GM12878 (cell line): ENCODE measurements around the gene XRCC6. TPM values are rescaled to one million over a fixed set of nuclear protein-coding genes. Genes with fewer than 3 reads are reported as not detected.

Source experiments
- DPF2 ChIP-seq: fragments of 450-650 bp; IDR thresholded peaks from 2 replicates; pipeline ENCODE4 v1.6.1; 2017; ENCODE audit warnings: mild to moderate bottlenecking
- IRF5 ChIP-seq: fragments of 450-650 bp; IDR thresholded peaks from 2 replicates; pipeline ENCODE4 v1.6.1; 2017; ENCODE audit warnings: borderline replicate concordance
- LARP7 ChIP-seq: fragments of 450-650 bp; IDR thresholded peaks from 2 replicates; pipeline ENCODE4 v1.6.1; 2017; ENCODE audit warnings: mild to moderate bottlenecking
- MLLT1 ChIP-seq: fragments of 450-650 bp; IDR thresholded peaks from 2 replicates; pipeline ENCODE4 v1.6.1; 2016; ENCODE audit warnings: mild to moderate bottlenecking
- MTA2 ChIP-seq: fragments of 450-650 bp; IDR thresholded peaks from 2 replicates; pipeline ENCODE4 v1.6.1; 2016; ENCODE audit warnings: low read depth, mild to moderate bottlenecking, moderate library complexity
- NBN ChIP-seq: fragments of 450-650 bp; IDR thresholded peaks from 2 replicates; pipeline ENCODE4 v1.6.1; 2016
- NFIC ChIP-seq: IDR thresholded peaks from 2 replicates; pipeline ENCODE4 v1.6.1; 2012; ENCODE audit warnings: low read depth, mild to moderate bottlenecking, inconsistent platforms, low read length, moderate library complexity
- NR2C2 ChIP-seq: IDR thresholded peaks from 2 replicates; pipeline ENCODE4 v1.6.1; 2011; ENCODE audit warnings: borderline replicate concordance, low read depth; ENCODE audit not compliant: control insufficient read depth, insufficient read length
- PAX8 ChIP-seq: fragments of 450-650 bp; IDR thresholded peaks from 2 replicates; pipeline ENCODE4 v1.6.1; 2017; ENCODE audit warnings: mild to moderate bottlenecking, moderate library complexity
- POLR2AphosphoS2 ChIP-seq: IDR thresholded peaks from 2 replicates; pipeline ENCODE4 v1.6.1; 2011; ENCODE audit warnings: low read depth, mild to moderate bottlenecking, low read length, improper control_type of control experiment, moderate library complexity
- POLR2AphosphoS5 ChIP-seq: IDR thresholded peaks from 2 replicates; pipeline ENCODE4 v1.6.1; 2011; ENCODE audit warnings: mild to moderate bottlenecking, low read length, inconsistent platforms
- RAD51 ChIP-seq: fragments of 450-650 bp; IDR thresholded peaks from 2 replicates; pipeline ENCODE4 v1.6.1; 2016; ENCODE audit warnings: moderate library complexity, mild to moderate bottlenecking, inconsistent platforms
- SIX5 ChIP-seq: IDR thresholded peaks from 2 replicates; pipeline ENCODE4 v1.6.1; 2011; ENCODE audit warnings: mild to moderate bottlenecking, low read depth, low read length, moderate library complexity; ENCODE audit not compliant: severe bottlenecking
- SREBF1 ChIP-seq: IDR thresholded peaks from 2 replicates; pipeline ENCODE4 v1.6.1; 2012; ENCODE audit warnings: mild to moderate bottlenecking, low read length
- STAT1 ChIP-seq: fragments of 450-650 bp; conservative IDR thresholded peaks from 2 replicates; pipeline ENCODE4 v1.6.1; 2014; ENCODE audit warnings: antibody characterized with exemption, mild to moderate bottlenecking
- YBX1 ChIP-seq: fragments of 450-650 bp; IDR thresholded peaks from 2 replicates; pipeline ENCODE4 v1.6.1; 2016; ENCODE audit warnings: antibody characterized with exemption
- ZBTB40 ChIP-seq: fragments of 450-650 bp; IDR thresholded peaks from 2 replicates; pipeline ENCODE4 v1.6.1; 2016; ENCODE audit warnings: mild to moderate bottlenecking, moderate library complexity, borderline replicate concordance
- ZNF207 ChIP-seq: fragments of 450-650 bp; IDR thresholded peaks from 2 replicates; pipeline ENCODE4 v1.6.1; 2014; ENCODE audit warnings: antibody characterized with exemption, mild to moderate bottlenecking, borderline replicate concordance
- polyA plus RNA-seq, 11 experiments: library from polyadenylated mRNA; depleted of rRNA in 4 of 11; unstranded in 6 of 11; stranded (reverse) in 5 of 11; fragments of >200 nt; fragmentation: Nextera tagmentation in 4 of 11; fragmentation: Illumina TruSeq in 1 of 11; extraction: Ambion mirVana in 4 of 11; extraction: Trizol in 1 of 11; gene quantifications; 1 replicate in 1 of 11; 2 replicates in 10 of 11; pipeline versions ENCODE4 v1.2.1 to v1.2.3, GENCODE V29; 2011 to 2016; ENCODE audit warnings: inconsistent platforms in 2 of 11, missing spikeins in 2 of 11, low read depth in 1 of 11
- total RNA-seq, 4 experiments: library from RNA; depleted of rRNA in 3 of 4; stranded (reverse); fragments of >200 nt in 3 of 4; fragmentation: Illumina TruSeq in 1 of 4; extraction: Trizol in 1 of 4; gene quantifications; 2 replicates each; pipeline versions ENCODE4 v1.2.1 to v1.2.3, GENCODE V29; 2013 to 2021
- TF ChIP-seq, protein P1 (sequence below): fragments of 450-650 bp; IDR thresholded peaks from 2 replicates; pipeline ENCODE4 v1.6.1; 2017; ENCODE audit warnings: mild to moderate bottlenecking
- TF ChIP-seq, protein P2 (sequence below): fragments of 150-350 bp; IDR thresholded peaks from 2 replicates; pipeline ENCODE4 v1.6.1; 2016; ENCODE audit warnings: low read depth, low read length

The XRCC6 gene
- total and polyA plus RNA-seq, 10 of the 15 experiments (the other 5 are each of a cell fraction or from before 2014, with no cell fraction given), result 186 to 718 (median 348) TPM

DNA sequence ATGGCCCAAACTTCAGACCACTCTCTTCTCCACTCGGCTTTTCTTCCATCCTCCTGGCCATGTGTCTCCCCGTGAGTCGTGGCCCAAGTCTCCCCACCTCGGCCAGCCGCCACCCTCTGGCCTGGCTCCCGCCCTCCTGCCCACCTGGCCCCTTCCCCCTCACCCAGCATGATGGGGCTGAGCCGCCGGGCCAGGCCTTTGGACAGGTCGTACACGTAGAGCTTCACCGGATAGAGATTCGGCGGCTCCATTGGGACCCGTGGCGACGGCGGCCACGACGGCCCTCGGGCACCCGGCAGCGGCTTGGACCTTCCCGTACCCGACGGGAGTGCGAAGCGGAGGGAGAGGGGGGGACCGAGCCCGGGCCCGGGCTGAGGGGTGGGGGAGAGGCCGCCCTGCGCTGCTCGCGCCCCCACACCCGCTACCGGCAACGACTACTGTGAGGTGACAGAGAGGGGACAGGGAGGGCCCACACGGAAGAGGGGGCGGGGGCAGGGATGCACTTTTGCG is 451 bp upstream of the XRCC6 start, which contains the start of gene DESI1 (continued):
- TF ChIP-seq, protein P1, sequence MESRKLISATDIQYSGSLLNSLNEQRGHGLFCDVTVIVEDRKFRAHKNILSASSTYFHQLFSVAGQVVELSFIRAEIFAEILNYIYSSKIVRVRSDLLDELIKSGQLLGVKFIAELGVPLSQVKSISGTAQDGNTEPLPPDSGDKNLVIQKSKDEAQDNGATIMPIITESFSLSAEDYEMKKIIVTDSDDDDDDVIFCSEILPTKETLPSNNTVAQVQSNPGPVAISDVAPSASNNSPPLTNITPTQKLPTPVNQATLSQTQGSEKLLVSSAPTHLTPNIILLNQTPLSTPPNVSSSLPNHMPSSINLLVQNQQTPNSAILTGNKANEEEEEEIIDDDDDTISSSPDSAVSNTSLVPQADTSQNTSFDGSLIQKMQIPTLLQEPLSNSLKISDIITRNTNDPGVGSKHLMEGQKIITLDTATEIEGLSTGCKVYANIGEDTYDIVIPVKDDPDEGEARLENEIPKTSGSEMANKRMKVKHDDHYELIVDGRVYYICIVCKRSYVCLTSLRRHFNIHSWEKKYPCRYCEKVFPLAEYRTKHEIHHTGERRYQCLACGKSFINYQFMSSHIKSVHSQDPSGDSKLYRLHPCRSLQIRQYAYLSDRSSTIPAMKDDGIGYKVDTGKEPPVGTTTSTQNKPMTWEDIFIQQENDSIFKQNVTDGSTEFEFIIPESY, result no peak
- TF ChIP-seq NR2C2 (no peak), LARP7 (0 out of 2 replicates have a peak, but pooled peaks have one; percentile 58), NFIC (no peak), YBX1 (no peak), IRF5 (no peak), NBN (no peak), ZNF207 (peak; percentile 42; the same call in 1 of the 2 replicates), PAX8 (no peak), ZBTB40 (no peak), DPF2 (peak; percentile 49; the same call in 1 of the 2 replicates), SIX5 (no peak), MTA2 (no peak), STAT1 (no peak), RAD51 (no peak), MLLT1 (no peak; the same call in none of the 2 replicates), POLR2AphosphoS2 (peak; percentile 89; the same call in 1 of the 2 replicates), POLR2AphosphoS5 (peak; percentile 95), SREBF1 (no peak)
- TF ChIP-seq, protein P2, sequence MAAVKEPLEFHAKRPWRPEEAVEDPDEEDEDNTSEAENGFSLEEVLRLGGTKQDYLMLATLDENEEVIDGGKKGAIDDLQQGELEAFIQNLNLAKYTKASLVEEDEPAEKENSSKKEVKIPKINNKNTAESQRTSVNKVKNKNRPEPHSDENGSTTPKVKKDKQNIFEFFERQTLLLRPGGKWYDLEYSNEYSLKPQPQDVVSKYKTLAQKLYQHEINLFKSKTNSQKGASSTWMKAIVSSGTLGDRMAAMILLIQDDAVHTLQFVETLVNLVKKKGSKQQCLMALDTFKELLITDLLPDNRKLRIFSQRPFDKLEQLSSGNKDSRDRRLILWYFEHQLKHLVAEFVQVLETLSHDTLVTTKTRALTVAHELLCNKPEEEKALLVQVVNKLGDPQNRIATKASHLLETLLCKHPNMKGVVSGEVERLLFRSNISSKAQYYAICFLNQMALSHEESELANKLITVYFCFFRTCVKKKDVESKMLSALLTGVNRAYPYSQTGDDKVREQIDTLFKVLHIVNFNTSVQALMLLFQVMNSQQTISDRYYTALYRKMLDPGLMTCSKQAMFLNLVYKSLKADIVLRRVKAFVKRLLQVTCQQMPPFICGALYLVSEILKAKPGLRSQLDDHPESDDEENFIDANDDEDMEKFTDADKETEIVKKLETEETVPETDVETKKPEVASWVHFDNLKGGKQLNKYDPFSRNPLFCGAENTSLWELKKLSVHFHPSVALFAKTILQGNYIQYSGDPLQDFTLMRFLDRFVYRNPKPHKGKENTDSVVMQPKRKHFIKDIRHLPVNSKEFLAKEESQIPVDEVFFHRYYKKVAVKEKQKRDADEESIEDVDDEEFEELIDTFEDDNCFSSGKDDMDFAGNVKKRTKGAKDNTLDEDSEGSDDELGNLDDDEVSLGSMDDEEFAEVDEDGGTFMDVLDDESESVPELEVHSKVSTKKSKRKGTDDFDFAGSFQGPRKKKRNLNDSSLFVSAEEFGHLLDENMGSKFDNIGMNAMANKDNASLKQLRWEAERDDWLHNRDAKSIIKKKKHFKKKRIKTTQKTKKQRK, result no peak
